Measurements from ENCODE around the gene CLEC7A.

- TF ChIP-seq, protein P1, sequence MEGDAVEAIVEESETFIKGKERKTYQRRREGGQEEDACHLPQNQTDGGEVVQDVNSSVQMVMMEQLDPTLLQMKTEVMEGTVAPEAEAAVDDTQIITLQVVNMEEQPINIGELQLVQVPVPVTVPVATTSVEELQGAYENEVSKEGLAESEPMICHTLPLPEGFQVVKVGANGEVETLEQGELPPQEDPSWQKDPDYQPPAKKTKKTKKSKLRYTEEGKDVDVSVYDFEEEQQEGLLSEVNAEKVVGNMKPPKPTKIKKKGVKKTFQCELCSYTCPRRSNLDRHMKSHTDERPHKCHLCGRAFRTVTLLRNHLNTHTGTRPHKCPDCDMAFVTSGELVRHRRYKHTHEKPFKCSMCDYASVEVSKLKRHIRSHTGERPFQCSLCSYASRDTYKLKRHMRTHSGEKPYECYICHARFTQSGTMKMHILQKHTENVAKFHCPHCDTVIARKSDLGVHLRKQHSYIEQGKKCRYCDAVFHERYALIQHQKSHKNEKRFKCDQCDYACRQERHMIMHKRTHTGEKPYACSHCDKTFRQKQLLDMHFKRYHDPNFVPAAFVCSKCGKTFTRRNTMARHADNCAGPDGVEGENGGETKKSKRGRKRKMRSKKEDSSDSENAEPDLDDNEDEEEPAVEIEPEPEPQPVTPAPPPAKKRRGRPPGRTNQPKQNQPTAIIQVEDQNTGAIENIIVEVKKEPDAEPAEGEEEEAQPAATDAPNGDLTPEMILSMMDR (IDR thresholded peaks at IDR 0.05): no peak
- TF ChIP-seq POLR2AphosphoS5 (IDR thresholded peaks at IDR 0.05): no peak
Observed at GRCh38 chr12:10135126-10135525, 5.1 kb upstream of the CLEC7A start.
